Mesenchymal stem cell (in vitro differentiated cells and primary cell): ENCODE data around the gene TSPAN2.

ENCODE experiments used
- DNase-seq: peaks from one replicate; pipeline ENCODE4 v3.0.0-alpha.2; 2013
- H2AFZ ChIP-seq: one replicate; pipeline ENCODE4 v1.6.1; 2013; ENCODE audit warnings: low read depth, mild to moderate bottlenecking, control low read depth, inconsistent platforms, low read length, moderate library complexity
- H2AK5ac ChIP-seq: 2 replicates; pipeline ENCODE4 v1.6.1; 2013; ENCODE audit warnings: low read length, moderate library complexity, mild to moderate bottlenecking, inconsistent platforms; ENCODE audit not compliant: severe bottlenecking
- H2BK120ac ChIP-seq: one replicate; pipeline ENCODE4 v1.6.1; 2013; ENCODE audit warnings: low read depth, mild to moderate bottlenecking, inconsistent platforms, low read length, moderate library complexity
- H2BK12ac ChIP-seq, 2 experiments: one replicate each; pipeline ENCODE4 v1.6.1; 2013; ENCODE audit warnings: inconsistent platforms in 2 of 2, low read length in 2 of 2, mild to moderate bottlenecking in 2 of 2, moderate library complexity in 2 of 2, control low read depth in 1 of 2
- H2BK15ac ChIP-seq: one replicate; pipeline ENCODE4 v1.6.1; 2013; ENCODE audit warnings: mild to moderate bottlenecking, low read depth, inconsistent platforms; ENCODE audit not compliant: poor library complexity, severe bottlenecking
- H2BK5ac ChIP-seq: 2 replicates; pipeline ENCODE4 v1.6.1; 2013; ENCODE audit warnings: low read depth, mild to moderate bottlenecking, low read length, control low read depth, inconsistent platforms; ENCODE audit not compliant: poor library complexity, severe bottlenecking
- H3K14ac ChIP-seq, 2 experiments: one replicate each; pipeline ENCODE4 v1.6.1; 2013; ENCODE audit warnings: inconsistent platforms in 2 of 2, low read length in 2 of 2, control low read depth in 1 of 2, mild to moderate bottlenecking in 1 of 2, moderate library complexity in 1 of 2
- H3K18ac ChIP-seq, 2 experiments: one replicate each; pipeline ENCODE4 v1.6.1; 2013; ENCODE audit warnings: inconsistent platforms in 2 of 2, low read length in 2 of 2, control low read depth in 1 of 2, low read depth in 1 of 2, mild to moderate bottlenecking in 1 of 2
- H3K23ac ChIP-seq, 2 experiments: one replicate each; pipeline ENCODE4 v1.6.1; 2013; ENCODE audit warnings: inconsistent platforms in 2 of 2, low read length in 2 of 2, mild to moderate bottlenecking in 2 of 2, moderate library complexity in 2 of 2, control low read depth in 1 of 2
- H3K27ac ChIP-seq: 2 replicates; pipeline ENCODE4 v1.5.1; 2013; ENCODE audit warnings: mild to moderate bottlenecking, moderate library complexity, low read length, control low read depth, inconsistent platforms; ENCODE audit not compliant: poor library complexity, severe bottlenecking
- H3K27me3 ChIP-seq, 2 experiments: 2 replicates each; pipeline versions ENCODE4 v1.6.1 to v1.7.0; 2013; ENCODE audit warnings: low read length in 2 of 2, mild to moderate bottlenecking in 2 of 2, moderate library complexity in 2 of 2, control low read depth in 1 of 2, inconsistent platforms in 1 of 2; ENCODE audit not compliant: control insufficient read depth in 1 of 2, insufficient read depth in 1 of 2
- H3K36me3 ChIP-seq, 2 experiments: 2 replicates each; pipeline versions ENCODE4 v1.6.1 to v1.7.0; 2013; ENCODE audit warnings: low read length in 2 of 2, control low read depth in 1 of 2, inconsistent platforms in 1 of 2, low read depth in 1 of 2, mild to moderate bottlenecking in 1 of 2; ENCODE audit not compliant: insufficient read depth in 2 of 2, control insufficient read depth in 1 of 2
- H3K4ac ChIP-seq, 2 experiments: one replicate each; pipeline ENCODE4 v1.6.1; 2013; ENCODE audit warnings: inconsistent platforms in 2 of 2, low read length in 2 of 2, mild to moderate bottlenecking in 2 of 2, moderate library complexity in 2 of 2, control low read depth in 1 of 2, low read depth in 1 of 2
- H3K4me1 ChIP-seq: 2 replicates; pipeline ENCODE4 v1.6.1; 2013; ENCODE audit warnings: low read depth, low read length, control low read depth; ENCODE audit not compliant: control insufficient read depth, insufficient read depth
- H3K4me2 ChIP-seq: 2 replicates; pipeline ENCODE4 v1.6.1; 2013; ENCODE audit warnings: low read length, mild to moderate bottlenecking, inconsistent platforms; ENCODE audit not compliant: poor library complexity, severe bottlenecking
- H3K4me3 ChIP-seq, 2 experiments: 2 replicates each; pipeline versions ENCODE4 v1.5.1 to v1.7.0; 2013; ENCODE audit warnings: low read length in 2 of 2, mild to moderate bottlenecking in 2 of 2, control low read depth in 1 of 2, low read depth in 1 of 2; ENCODE audit not compliant: insufficient read depth in 1 of 2
- H3K79me1 ChIP-seq: replicated peaks from 2 replicates; pipeline ENCODE4 v1.6.1; 2013; ENCODE audit warnings: mild to moderate bottlenecking, control low read depth, low read length, inconsistent platforms; ENCODE audit not compliant: poor library complexity, severe bottlenecking
- H3K9ac ChIP-seq: 2 replicates; pipeline ENCODE4 v1.7.0; 2013; ENCODE audit warnings: mild to moderate bottlenecking, low read length, moderate library complexity
- H3K9me3 ChIP-seq: 2 replicates; pipeline ENCODE4 v1.7.0; 2013; ENCODE audit warnings: mild to moderate bottlenecking, low read length; ENCODE audit not compliant: control insufficient read depth
- H4K8ac ChIP-seq: one replicate; pipeline ENCODE4 v1.6.1; 2013; ENCODE audit warnings: inconsistent platforms, mild to moderate bottlenecking, low read length, moderate library complexity
- H4K91ac ChIP-seq: one replicate; pipeline ENCODE4 v1.6.1; 2013; ENCODE audit warnings: mild to moderate bottlenecking, low read length, inconsistent platforms
- WGBS: methylation state at CpG from one replicate; pipeline ENCODE4 v1.1.7; 2013; ENCODE audit warnings: mixed read lengths; 5-methylcytosine and 5-hydroxymethylcytosine counted together

Gene TSPAN2

DNA sequence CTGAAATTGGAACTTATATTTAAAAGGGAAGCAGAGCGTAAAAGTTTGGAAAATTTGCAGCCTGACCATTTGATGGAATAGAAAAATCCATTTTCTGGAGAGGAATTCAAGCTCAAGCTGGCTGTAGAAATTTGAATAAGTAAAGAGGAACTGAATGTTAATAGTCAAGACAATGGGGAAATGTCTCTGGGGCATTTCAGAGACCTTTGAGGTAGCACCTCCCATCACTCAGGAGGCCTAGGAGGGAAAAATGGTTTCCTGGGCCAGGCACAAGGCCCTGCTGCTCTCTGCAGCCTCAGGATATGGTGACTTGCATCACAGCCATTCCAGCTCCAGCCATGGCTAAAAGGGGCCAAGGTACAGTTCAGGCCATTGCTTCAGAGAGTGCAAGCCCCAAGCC is 77.3 kb downstream of the TSPAN2 start:
- Histone ChIP-seq H2BK120ac (no peak overlapping the region), H2AFZ (no peak overlapping the region), H3K79me1 (no peaks in the 10 kb centered on the region), H3K27me3 (peaks cover 0 to 3% of the 10 kb centered on the region in 2 experiments), H3K14ac (no peak overlapping the region), H3K9ac (no peak overlapping the region), H4K8ac (no peak overlapping the region), H3K9me3 (no peaks in the 10 kb centered on the region), H3K4me1 (no peaks in the 10 kb centered on the region), H2BK5ac (no peak overlapping the region), H3K23ac (no peak overlapping the region), H3K4ac (no peak overlapping the region), H3K4me3 (no peak overlapping the region), H3K18ac (no peak overlapping the region), H2AK5ac (no peak overlapping the region), H2BK12ac (no peak overlapping the region), H2BK15ac (no peak overlapping the region), H3K36me3 (no peaks in the 10 kb centered on the region), H3K4me2 (no peak overlapping the region), H4K91ac (no peak overlapping the region), H3K27ac (no peak overlapping the region)
- 85% methylated on average over 1 of the region's 1 CpG for WGBS
- DNase-seq = no peak

DNA sequence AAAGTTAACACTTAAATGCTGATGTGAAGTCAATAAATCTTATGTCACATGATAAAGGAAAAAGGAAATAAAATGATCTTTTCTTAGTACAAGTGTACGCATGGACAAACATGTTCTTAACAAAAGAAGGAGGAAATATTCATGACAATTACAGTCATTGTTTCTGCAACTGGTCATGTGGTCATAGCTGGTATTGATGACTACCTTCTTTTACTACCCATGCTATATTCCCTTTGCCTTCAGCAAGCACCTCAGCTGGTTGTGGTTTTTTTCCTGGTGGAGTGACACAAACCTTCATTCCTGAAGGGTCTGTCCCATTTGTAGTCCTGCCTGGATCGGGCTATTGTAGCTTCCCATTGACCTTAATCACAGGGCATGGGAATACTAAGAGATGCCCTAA is 83.1 kb downstream of the TSPAN2 start:
- Histone ChIP-seq H3K36me3 (no peaks in the 10 kb centered on the region), H2BK120ac (no peak overlapping the region), H3K79me1 (no peaks in the 10 kb centered on the region), H2BK15ac (no peak overlapping the region), H4K8ac (no peak overlapping the region), H3K27me3 (peaks cover 0 to 7% of the 10 kb centered on the region in 2 experiments), H3K4me1 (no peaks in the 10 kb centered on the region), H2AFZ (no peak overlapping the region), H3K4me2 (no peak overlapping the region), H3K9ac (no peak overlapping the region), H2AK5ac (no peak overlapping the region), H3K4ac (no peak overlapping the region), H4K91ac (no peak overlapping the region), H3K14ac (no peak overlapping the region), H3K27ac (no peak overlapping the region), H2BK12ac (no peak overlapping the region), H2BK5ac (no peak overlapping the region), H3K4me3 (no peak overlapping the region), H3K18ac (no peak overlapping the region), H3K23ac (no peak overlapping the region), H3K9me3 (no peaks in the 10 kb centered on the region)
- DNase-seq = no peak
- no CpG with 5 or more reads among the region's 2 CpGs for WGBS
